Panc1 (cell line): Measurements from ENCODE around the gene BASP1.
A peak's percentile ranks its signal among the peaks of the same experiment; 100 is the strongest.

Source experiments
- POLR2AphosphoS5 ChIP-seq: IDR thresholded peaks from 2 replicates; pipeline ENCODE4 v1.6.1; 2012; ENCODE audit warnings: mild to moderate bottlenecking, low read depth, low read length, moderate library complexity
- SIN3A ChIP-seq: IDR thresholded peaks from 2 replicates; pipeline ENCODE4 v1.6.1; 2012; ENCODE audit warnings: low read depth, mild to moderate bottlenecking, low read length, moderate library complexity, borderline replicate concordance; ENCODE audit not compliant: insufficient read depth
- TF ChIP-seq, protein P1 (sequence below): fragments of 450-650 bp; IDR thresholded peaks from 2 replicates; pipeline ENCODE4 v1.5.1; 2017; ENCODE audit warnings: mild to moderate bottlenecking

DNA sequence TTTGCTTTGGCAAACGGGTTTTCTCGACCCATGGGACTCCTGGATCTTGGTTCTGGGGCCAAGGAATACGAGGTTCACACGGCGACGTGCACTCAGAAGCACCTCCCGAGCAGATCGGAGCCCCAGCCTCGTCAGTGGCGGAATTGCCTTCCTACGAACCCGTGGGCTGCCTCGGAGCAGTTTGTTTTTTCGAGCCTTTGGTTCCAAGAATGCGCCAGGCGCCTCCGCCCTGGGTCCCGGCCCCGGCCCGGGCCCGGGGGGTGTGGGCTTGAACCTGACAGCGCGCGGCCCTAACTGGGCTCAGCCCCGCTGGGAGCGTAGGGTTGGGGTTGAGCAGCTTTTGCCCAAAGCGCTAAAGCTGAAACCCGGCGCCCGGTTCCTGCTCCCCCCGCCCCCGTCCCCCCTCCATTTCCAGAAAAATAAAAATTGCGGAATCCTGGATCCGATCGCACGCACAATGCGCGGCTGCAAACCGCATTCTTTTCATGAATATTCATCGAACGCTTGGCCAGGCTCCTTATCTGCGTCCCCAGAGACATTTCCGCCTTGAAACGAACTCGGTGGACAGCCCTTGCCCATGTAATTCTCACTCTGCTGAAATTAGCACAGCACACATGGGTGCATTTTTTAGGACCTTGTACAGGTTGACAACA, 1.0 kb downstream of the BASP1 start:
- TF ChIP-seq, protein P1, sequence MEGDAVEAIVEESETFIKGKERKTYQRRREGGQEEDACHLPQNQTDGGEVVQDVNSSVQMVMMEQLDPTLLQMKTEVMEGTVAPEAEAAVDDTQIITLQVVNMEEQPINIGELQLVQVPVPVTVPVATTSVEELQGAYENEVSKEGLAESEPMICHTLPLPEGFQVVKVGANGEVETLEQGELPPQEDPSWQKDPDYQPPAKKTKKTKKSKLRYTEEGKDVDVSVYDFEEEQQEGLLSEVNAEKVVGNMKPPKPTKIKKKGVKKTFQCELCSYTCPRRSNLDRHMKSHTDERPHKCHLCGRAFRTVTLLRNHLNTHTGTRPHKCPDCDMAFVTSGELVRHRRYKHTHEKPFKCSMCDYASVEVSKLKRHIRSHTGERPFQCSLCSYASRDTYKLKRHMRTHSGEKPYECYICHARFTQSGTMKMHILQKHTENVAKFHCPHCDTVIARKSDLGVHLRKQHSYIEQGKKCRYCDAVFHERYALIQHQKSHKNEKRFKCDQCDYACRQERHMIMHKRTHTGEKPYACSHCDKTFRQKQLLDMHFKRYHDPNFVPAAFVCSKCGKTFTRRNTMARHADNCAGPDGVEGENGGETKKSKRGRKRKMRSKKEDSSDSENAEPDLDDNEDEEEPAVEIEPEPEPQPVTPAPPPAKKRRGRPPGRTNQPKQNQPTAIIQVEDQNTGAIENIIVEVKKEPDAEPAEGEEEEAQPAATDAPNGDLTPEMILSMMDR, result no peak
- peak; percentile 59 for TF ChIP-seq SIN3A
- no peak; the same call in 1 of the 2 replicates for TF ChIP-seq POLR2AphosphoS5
